ENCODE measurements around the gene IGSF21. TPM values are rescaled to one million over a fixed set of nuclear protein-coding genes. Genes with fewer than 3 reads are reported as not detected.

Gene IGSF21
- total and polyA plus RNA-seq, 5 donors from 2014 or later: not detected

DNA sequence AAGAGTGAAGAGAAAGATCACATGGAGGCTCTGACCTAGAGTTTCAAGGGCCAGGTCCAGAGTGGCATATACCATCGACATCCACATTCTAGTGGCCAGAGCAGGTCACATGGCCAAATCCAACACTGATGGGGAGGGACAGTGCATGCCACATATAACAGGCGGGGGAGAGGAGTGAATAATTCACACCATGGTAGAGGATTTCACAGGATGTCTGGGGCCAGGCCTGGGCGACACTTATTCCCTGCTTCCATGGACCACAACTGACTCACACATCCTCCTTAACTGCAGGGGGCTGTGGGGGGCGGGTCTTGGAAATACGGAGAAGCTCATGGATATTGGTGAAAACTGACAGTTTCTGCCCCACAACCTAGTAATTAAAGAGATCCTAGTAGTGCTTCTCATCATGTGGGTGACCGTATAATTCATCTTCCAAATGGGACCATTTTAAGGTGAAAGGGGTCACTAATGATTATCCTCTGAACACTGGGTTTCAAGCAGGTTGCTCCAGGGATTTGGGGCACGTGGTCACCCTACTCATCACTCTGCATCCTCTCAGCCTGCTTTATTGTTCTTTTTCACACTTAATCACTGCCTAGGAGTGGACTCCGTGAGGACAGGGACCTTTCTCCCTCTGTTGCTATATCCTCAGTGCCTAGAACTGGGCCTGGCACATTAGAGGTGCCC, 44.0 kb downstream of the IGSF21 start:
- no peaks in the 10 kb centered on the region for H3K9me3 ChIP-seq (ENCODE audit: control insufficient read depth in 2 of 2, low read length in 2 of 2)
- no peaks in the 10 kb centered on the region for H3K36me3 ChIP-seq (ENCODE audit: control insufficient read depth, insufficient read depth, low read length)
- Mint-ChIP-seq H3K4me1 (no peaks in the 10 kb centered on the region), H3K9me3 (no peaks in the 10 kb centered on the region), H3K4me3 (no peak overlapping the region), H3K27ac (no peak overlapping the region), H3K27me3 (no peaks in the 10 kb centered on the region), H3K36me3 (no peaks in the 10 kb centered on the region)
- DNase-seq: no peak
- no peaks in the 10 kb centered on the region for H3K27me3 ChIP-seq (ENCODE audit: control insufficient read depth, insufficient read depth, low read length)
- H3K4me3 ChIP-seq (ENCODE audit: low read depth, low read length): no peak overlapping the region
- no peak overlapping the region for H3K27ac ChIP-seq (ENCODE audit: insufficient read depth, low read length, poor library complexity, severe bottlenecking)
- no peaks in the 10 kb centered on the region for H3K4me1 ChIP-seq (ENCODE audit: control insufficient read depth, insufficient read depth, low read length, poor library complexity, severe bottlenecking)
- no peak for ATAC-seq (ENCODE audit: low read depth in 2 of 2)

GRCh38 chr1:18154430-18155194, 47.0 kb downstream of the IGSF21 start:
- Mint-ChIP-seq H3K9me3 (no peaks in the 10 kb centered on the region), H3K4me1 (no peaks in the 10 kb centered on the region), H3K4me3 (no peak overlapping the region), H3K27ac (no peak overlapping the region), H3K36me3 (no peaks in the 10 kb centered on the region), H3K27me3 (no peaks in the 10 kb centered on the region)
- no peaks in the 10 kb centered on the region for H3K4me1 ChIP-seq (ENCODE audit: control insufficient read depth, insufficient read depth, low read length, poor library complexity, severe bottlenecking)
- no peak overlapping the region for H3K4me3 ChIP-seq (ENCODE audit: low read depth, low read length)
- no peaks in the 10 kb centered on the region for H3K9me3 ChIP-seq (ENCODE audit: control insufficient read depth in 2 of 2, low read length in 2 of 2)
- H3K36me3 ChIP-seq (ENCODE audit: control insufficient read depth, insufficient read depth, low read length): no peaks in the 10 kb centered on the region
- no peak overlapping the region for H3K27ac ChIP-seq (ENCODE audit: insufficient read depth, low read length, poor library complexity, severe bottlenecking)
- DNase-seq (no peak), ATAC-seq (ENCODE audit: low read depth in 2 of 2) (no peak)
- H3K27me3 ChIP-seq (ENCODE audit: control insufficient read depth, insufficient read depth, low read length): no peaks in the 10 kb centered on the region

GRCh38 chr1:18155881-18156385, 48.3 kb downstream of the IGSF21 start:
- Mint-ChIP-seq H3K36me3 (no peaks in the 10 kb centered on the region), H3K4me3 (no peak overlapping the region), H3K27me3 (no peaks in the 10 kb centered on the region), H3K27ac (no peak overlapping the region), H3K9me3 (no peaks in the 10 kb centered on the region), H3K4me1 (no peaks in the 10 kb centered on the region)
- DNase-seq (no peak), ATAC-seq (ENCODE audit: low read depth in 2 of 2) (no peak)
- Histone ChIP-seq H3K36me3 (ENCODE audit: control insufficient read depth, insufficient read depth, low read length) (no peaks in the 10 kb centered on the region), H3K4me3 (ENCODE audit: low read depth, low read length) (no peak overlapping the region), H3K4me1 (ENCODE audit: control insufficient read depth, insufficient read depth, low read length, poor library complexity, severe bottlenecking) (no peaks in the 10 kb centered on the region), H3K27me3 (ENCODE audit: control insufficient read depth, insufficient read depth, low read length) (no peaks in the 10 kb centered on the region), H3K9me3 (ENCODE audit: control insufficient read depth in 2 of 2, low read length in 2 of 2) (no peaks in the 10 kb centered on the region), H3K27ac (ENCODE audit: insufficient read depth, low read length, poor library complexity, severe bottlenecking) (no peak overlapping the region)

DNA sequence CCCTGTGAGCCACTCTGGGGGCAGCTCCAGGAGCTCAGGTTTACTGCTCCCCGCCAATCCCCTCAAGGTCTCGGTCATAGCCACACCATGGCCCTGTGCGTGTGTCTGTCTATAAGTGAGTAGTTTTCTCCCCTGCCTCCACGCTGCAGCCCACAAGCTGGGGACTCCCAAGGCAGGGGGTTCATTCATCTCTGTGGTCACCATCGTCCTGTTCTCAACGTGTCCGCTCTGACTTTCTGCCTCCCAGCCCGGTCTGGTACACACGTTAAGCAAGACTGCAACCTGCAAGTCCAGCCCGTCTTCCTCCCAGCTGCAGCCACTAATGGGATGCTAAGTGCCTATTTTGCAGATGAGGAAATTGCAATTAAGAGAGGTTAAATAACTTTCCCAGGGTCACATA, 49.8 kb downstream of the IGSF21 start:
- no peaks in the 10 kb centered on the region for H3K27me3 ChIP-seq (ENCODE audit: control insufficient read depth, insufficient read depth, low read length)
- no peak overlapping the region for H3K27ac ChIP-seq (ENCODE audit: insufficient read depth, low read length, poor library complexity, severe bottlenecking)
- ATAC-seq (ENCODE audit: low read depth in 2 of 2) (no peak), DNase-seq (no peak)
- H3K4me3 Mint-ChIP-seq: no peak overlapping the region
- H3K9me3 ChIP-seq (ENCODE audit: control insufficient read depth in 2 of 2, low read length in 2 of 2): no peaks in the 10 kb centered on the region
- H3K27ac Mint-ChIP-seq: no peak overlapping the region
- no peaks in the 10 kb centered on the region for H3K27me3 Mint-ChIP-seq
- H3K9me3 Mint-ChIP-seq: no peaks in the 10 kb centered on the region
- no peak overlapping the region for H3K4me3 ChIP-seq (ENCODE audit: low read depth, low read length)
- H3K36me3 Mint-ChIP-seq: no peaks in the 10 kb centered on the region
- H3K4me1 ChIP-seq (ENCODE audit: control insufficient read depth, insufficient read depth, low read length, poor library complexity, severe bottlenecking): no peaks in the 10 kb centered on the region
- H3K36me3 ChIP-seq (ENCODE audit: control insufficient read depth, insufficient read depth, low read length): no peaks in the 10 kb centered on the region
- no peaks in the 10 kb centered on the region for H3K4me1 Mint-ChIP-seq

- no peaks in the 10 kb centered on the region for H3K4me1 ChIP-seq (ENCODE audit: control insufficient read depth, insufficient read depth, low read length, poor library complexity, severe bottlenecking)
- H3K27me3 ChIP-seq (ENCODE audit: control insufficient read depth, insufficient read depth, low read length): no peaks in the 10 kb centered on the region
- no peak for DNase-seq
- no peak overlapping the region for H3K4me3 ChIP-seq (ENCODE audit: low read depth, low read length)
- H3K27ac Mint-ChIP-seq: no peak overlapping the region
- no peak for ATAC-seq (ENCODE audit: low read depth in 2 of 2)
- no peaks in the 10 kb centered on the region for H3K9me3 ChIP-seq (ENCODE audit: control insufficient read depth in 2 of 2, low read length in 2 of 2)
- H3K27me3 Mint-ChIP-seq: no peaks in the 10 kb centered on the region
- no peak overlapping the region for H3K27ac ChIP-seq (ENCODE audit: insufficient read depth, low read length, poor library complexity, severe bottlenecking)
- no peaks in the 10 kb centered on the region for H3K4me1 Mint-ChIP-seq
- H3K4me3 Mint-ChIP-seq: no peak overlapping the region
- H3K36me3 Mint-ChIP-seq: no peaks in the 10 kb centered on the region
- no peaks in the 10 kb centered on the region for H3K9me3 Mint-ChIP-seq
- H3K36me3 ChIP-seq (ENCODE audit: control insufficient read depth, insufficient read depth, low read length): no peaks in the 10 kb centered on the region
Measured at GRCh38 chr1:18157968-18158367, 50.4 kb downstream of the IGSF21 start.

- H3K27me3 Mint-ChIP-seq: no peaks in the 10 kb centered on the region
- Histone ChIP-seq H3K36me3 (ENCODE audit: control insufficient read depth, insufficient read depth, low read length) (no peaks in the 10 kb centered on the region), H3K9me3 (ENCODE audit: control insufficient read depth in 2 of 2, low read length in 2 of 2) (no peaks in the 10 kb centered on the region), H3K27ac (ENCODE audit: insufficient read depth, low read length, poor library complexity, severe bottlenecking) (no peak overlapping the region), H3K4me1 (ENCODE audit: control insufficient read depth, insufficient read depth, low read length, poor library complexity, severe bottlenecking) (no peaks in the 10 kb centered on the region), H3K27me3 (ENCODE audit: control insufficient read depth, insufficient read depth, low read length) (no peaks in the 10 kb centered on the region), H3K4me3 (ENCODE audit: low read depth, low read length) (no peak overlapping the region)
- no peaks in the 10 kb centered on the region for H3K9me3 Mint-ChIP-seq
- H3K36me3 Mint-ChIP-seq: no peaks in the 10 kb centered on the region
- no peak overlapping the region for H3K4me3 Mint-ChIP-seq
- peak overlapping the region in 1 of 3 donors; percentile 33 for H3K27ac Mint-ChIP-seq
- no peaks in the 10 kb centered on the region for H3K4me1 Mint-ChIP-seq
- DNase-seq (no peak), ATAC-seq (ENCODE audit: low read depth in 2 of 2) (no peak)
Measured at GRCh38 chr1:18158714-18159113, 51.1 kb downstream of the IGSF21 start.

GRCh38 chr1:18160290-18160942, 52.8 kb downstream of the IGSF21 start:
- H3K4me3 Mint-ChIP-seq: no peak overlapping the region
- H3K27ac Mint-ChIP-seq: no peak overlapping the region

More at GRCh38 chr1:18160290-18160942, 52.8 kb downstream of the IGSF21 start:
- Histone ChIP-seq H3K4me3 (ENCODE audit: low read depth, low read length) (no peak overlapping the region), H3K4me1 (ENCODE audit: control insufficient read depth, insufficient read depth, low read length, poor library complexity, severe bottlenecking) (no peaks in the 10 kb centered on the region), H3K27me3 (ENCODE audit: control insufficient read depth, insufficient read depth, low read length) (no peaks in the 10 kb centered on the region), H3K27ac (ENCODE audit: insufficient read depth, low read length, poor library complexity, severe bottlenecking) (no peak overlapping the region), H3K9me3 (ENCODE audit: control insufficient read depth in 2 of 2, low read length in 2 of 2) (no peaks in the 10 kb centered on the region), H3K36me3 (ENCODE audit: control insufficient read depth, insufficient read depth, low read length) (no peaks in the 10 kb centered on the region)
- Mint-ChIP-seq H3K36me3 (no peaks in the 10 kb centered on the region), H3K9me3 (peaks cover 0 to 3% (median 0%) of the 10 kb centered on the region in 7 donors), H3K4me1 (no peaks in the 10 kb centered on the region), H3K27me3 (no peaks in the 10 kb centered on the region)
- DNase-seq (no peak), ATAC-seq (ENCODE audit: low read depth in 2 of 2) (no peak)
